Kidney epithelial cell (primary cell): ENCODE measurements around the gene KCNIP4. TPM values are rescaled to one million over a fixed set of nuclear protein-coding genes. Genes with fewer than 3 reads are reported as not detected.

Experiments used
- DNase-seq: peaks from one replicate; pipeline ENCODE4 v3.0.0-alpha.2; 2010; ENCODE audit warnings: low read depth
- H3K27me3 ChIP-seq: 2 replicates; pipeline ENCODE4 v1.6.0; 2011; ENCODE audit warnings: low read length; ENCODE audit not compliant: control insufficient read depth, insufficient read depth
- H3K36me3 ChIP-seq: 2 replicates; pipeline ENCODE4 v1.5.1; 2011; ENCODE audit warnings: low read length; ENCODE audit not compliant: control insufficient read depth, insufficient read depth
- H3K4me3 ChIP-seq: 2 replicates; pipeline ENCODE4 v1.5.1; 2011; ENCODE audit warnings: low read depth, mild to moderate bottlenecking, control low read depth, low read length
- total RNA-seq: library from RNA; depleted of rRNA; stranded (reverse); fragments of >200 nt; gene quantifications from 2 replicates; pipeline ENCODE4 v1.2.3, GENCODE V29; 2015
- TF ChIP-seq, protein P1 (sequence below): IDR thresholded peaks from 2 replicates; pipeline ENCODE4 v1.5.1; 2011; ENCODE audit warnings: mild to moderate bottlenecking, moderate library complexity, low read length, control low read depth, inconsistent platforms; ENCODE audit not compliant: insufficient read depth, poor library complexity, severe bottlenecking

The KCNIP4 gene
- total RNA-seq, 1 donor from 2014 or later, result 5.5 TPM

DNA sequence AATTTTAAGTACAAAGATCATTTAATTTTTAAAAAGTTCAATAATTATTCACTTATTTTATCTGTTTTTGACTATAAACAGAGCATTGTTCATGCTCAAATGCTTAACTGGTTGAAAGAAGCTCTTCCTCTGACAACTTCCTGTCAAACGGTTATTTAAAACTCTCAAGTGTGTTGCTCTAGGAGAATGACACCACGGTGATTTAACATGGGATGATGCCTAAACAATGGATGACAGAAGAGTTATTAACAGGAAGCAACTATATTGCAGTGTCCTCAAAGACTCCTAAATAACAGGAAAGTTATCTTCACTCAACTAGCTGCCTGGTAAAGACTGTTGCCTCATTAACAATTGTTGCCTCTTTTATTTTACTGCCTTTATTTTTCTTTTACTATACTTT, 738.7 kb downstream of the KCNIP4 start:
- DNase-seq, result no peak
- Histone ChIP-seq H3K36me3 (no peaks in the 10 kb centered on the region), H3K27me3 (no peaks in the 10 kb centered on the region), H3K4me3 (no peak overlapping the region)
- TF ChIP-seq, protein P1, sequence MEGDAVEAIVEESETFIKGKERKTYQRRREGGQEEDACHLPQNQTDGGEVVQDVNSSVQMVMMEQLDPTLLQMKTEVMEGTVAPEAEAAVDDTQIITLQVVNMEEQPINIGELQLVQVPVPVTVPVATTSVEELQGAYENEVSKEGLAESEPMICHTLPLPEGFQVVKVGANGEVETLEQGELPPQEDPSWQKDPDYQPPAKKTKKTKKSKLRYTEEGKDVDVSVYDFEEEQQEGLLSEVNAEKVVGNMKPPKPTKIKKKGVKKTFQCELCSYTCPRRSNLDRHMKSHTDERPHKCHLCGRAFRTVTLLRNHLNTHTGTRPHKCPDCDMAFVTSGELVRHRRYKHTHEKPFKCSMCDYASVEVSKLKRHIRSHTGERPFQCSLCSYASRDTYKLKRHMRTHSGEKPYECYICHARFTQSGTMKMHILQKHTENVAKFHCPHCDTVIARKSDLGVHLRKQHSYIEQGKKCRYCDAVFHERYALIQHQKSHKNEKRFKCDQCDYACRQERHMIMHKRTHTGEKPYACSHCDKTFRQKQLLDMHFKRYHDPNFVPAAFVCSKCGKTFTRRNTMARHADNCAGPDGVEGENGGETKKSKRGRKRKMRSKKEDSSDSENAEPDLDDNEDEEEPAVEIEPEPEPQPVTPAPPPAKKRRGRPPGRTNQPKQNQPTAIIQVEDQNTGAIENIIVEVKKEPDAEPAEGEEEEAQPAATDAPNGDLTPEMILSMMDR, result no peak

DNA sequence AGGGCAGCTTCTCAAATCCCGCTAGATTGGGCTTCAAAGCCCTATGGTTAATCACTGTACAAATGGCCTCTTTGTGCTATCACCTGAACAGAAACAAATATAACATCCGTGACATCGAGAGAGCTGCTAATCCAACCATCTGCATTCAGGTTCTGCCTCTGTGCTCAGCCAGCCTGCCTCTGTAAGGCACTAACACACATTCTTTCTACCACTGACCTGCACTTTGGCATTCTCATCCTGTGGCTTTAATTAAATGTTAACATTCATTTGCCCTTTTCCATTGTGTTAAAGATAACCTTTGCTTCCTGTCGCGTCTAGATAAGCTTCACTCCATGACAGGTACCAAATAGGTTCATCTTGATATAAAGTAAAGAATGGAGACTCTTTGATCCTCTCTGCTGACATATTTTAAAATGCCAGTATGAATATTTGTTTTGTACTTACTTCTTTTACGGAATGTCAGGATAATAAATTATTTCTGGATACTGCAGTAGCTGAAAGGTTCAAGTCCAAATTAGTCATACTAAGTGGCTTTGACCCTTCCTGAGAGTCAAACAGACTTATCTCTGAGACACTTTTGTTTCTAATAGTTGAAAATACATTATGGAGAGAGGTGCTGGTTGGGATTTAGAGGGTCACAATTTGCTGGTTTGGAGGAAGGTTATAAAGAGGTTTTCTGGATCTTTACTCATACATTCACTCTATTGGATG, 742.6 kb downstream of the KCNIP4 start:
- Histone ChIP-seq H3K36me3 (no peaks in the 10 kb centered on the region), H3K27me3 (no peaks in the 10 kb centered on the region), H3K4me3 (no peak overlapping the region)
- no peak for DNase-seq
- TF ChIP-seq, protein P1, result no peak

DNA sequence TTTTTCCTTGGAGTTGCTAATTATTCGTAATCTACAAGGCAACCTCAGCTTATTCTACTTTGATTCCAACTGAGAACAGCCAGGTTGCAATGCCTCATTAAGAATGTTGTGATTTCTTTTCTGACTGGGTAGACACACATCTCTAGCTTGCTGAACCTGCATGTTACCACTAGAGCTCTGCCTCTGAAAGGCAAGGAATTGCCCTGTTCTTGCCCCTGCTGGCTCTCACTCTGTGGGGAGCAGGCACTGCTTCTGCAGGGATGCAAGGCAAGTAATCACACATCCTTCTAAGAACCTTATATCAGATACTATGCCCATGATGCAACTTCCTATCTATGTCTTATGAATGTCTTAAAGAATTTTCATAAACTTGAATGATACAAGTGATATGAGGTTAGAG, 745.2 kb downstream of the KCNIP4 start:
- H3K27me3 ChIP-seq, result no peaks in the 10 kb centered on the region
- no peak for DNase-seq
- TF ChIP-seq, protein P1, result no peak
- no peaks in the 10 kb centered on the region for H3K36me3 ChIP-seq
- H3K4me3 ChIP-seq, result no peak overlapping the region

DNA sequence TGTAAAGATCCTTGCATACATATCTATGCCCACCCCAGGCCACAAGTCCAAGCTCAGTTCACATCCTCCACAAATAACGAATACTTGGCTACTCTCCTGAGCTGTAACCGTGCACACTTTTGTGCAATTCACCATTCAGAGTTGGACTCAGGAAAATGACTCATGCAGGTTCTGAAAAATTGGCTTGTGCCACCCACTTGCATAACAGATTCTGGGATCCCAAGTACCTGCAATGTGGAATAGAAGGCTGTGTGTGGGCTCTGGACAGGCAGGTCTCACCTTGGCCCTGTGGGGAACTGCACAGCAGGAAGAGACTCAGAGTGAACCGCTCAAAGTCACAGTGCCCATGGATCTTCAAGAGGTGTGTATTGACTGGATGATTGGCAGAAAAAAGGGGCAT, 745.6 kb downstream of the KCNIP4 start:
- H3K4me3 ChIP-seq, result no peak overlapping the region
- TF ChIP-seq, protein P1, result no peak
- no peak for DNase-seq
- H3K27me3 ChIP-seq, result no peaks in the 10 kb centered on the region
- H3K36me3 ChIP-seq, result no peaks in the 10 kb centered on the region

DNA sequence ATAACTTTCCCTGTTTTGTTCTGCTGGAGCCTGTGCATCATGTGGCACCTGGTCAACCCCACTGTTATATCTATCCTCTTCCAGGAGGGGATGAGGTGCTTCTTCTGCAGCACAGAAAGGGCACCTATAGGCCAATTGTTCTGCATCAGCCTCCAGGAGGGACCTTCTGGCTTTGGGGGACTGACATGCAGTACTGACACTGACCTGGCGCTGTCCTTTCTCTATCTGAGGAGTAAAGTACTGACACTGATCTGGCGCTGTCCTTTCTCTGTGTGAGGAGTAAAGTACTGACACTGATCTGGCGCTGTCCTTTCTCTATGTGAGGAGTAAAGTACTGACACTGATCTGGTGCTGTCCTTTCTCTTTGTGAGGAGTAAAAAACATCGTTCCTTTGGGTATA, 749.9 kb downstream of the KCNIP4 start:
- Histone ChIP-seq H3K27me3 (no peaks in the 10 kb centered on the region), H3K4me3 (no peak overlapping the region), H3K36me3 (no peaks in the 10 kb centered on the region)
- no peak for DNase-seq
- TF ChIP-seq, protein P1, result no peak

DNA sequence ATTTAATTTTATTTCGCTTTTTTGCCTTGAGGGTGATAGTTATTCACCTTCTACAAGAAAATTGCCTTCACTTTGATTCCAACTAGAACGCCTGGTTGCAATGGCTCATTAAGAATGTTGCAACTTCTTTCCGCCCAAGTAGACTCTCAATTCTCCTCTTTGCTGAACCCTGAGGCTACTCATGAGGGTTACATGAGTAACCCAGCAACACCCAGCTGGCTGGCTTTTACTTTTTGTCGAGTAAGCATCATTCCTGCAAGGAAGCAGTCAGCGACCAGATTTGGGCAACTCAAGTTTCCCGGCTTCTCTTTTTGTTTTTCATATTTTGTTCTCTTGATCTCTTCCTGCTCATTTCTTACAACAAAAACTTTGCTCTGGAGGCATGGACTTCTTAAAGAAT, 752.9 kb downstream of the KCNIP4 start:
- no peak overlapping the region for H3K4me3 ChIP-seq
- TF ChIP-seq, protein P1, result no peak
- H3K36me3 ChIP-seq, result no peaks in the 10 kb centered on the region
- no peaks in the 10 kb centered on the region for H3K27me3 ChIP-seq
- DNase-seq, result no peak
